Ishikawa (cell line): Measurements from ENCODE around the gene NFS1.

Source experiments
- CEBPB ChIP-seq: IDR thresholded peaks from 2 replicates; pipeline ENCODE4 v1.6.1; 2012
- CREB1 ChIP-seq: IDR thresholded peaks from 2 replicates; pipeline ENCODE4 v1.6.1; 2012; ENCODE audit warnings: low read depth
- EGR1 ChIP-seq: IDR thresholded peaks from 2 replicates; pipeline ENCODE4 v1.6.1; 2012
- RAD21 ChIP-seq: IDR thresholded peaks from 2 replicates; pipeline ENCODE4 v1.6.1; 2012; ENCODE audit warnings: low read depth
- REST ChIP-seq: IDR thresholded peaks from 2 replicates; pipeline ENCODE4 v1.6.1; 2012; ENCODE audit warnings: low read depth, mild to moderate bottlenecking
- TAF1 ChIP-seq: IDR thresholded peaks from 2 replicates; pipeline ENCODE4 v1.6.1; 2012; ENCODE audit warnings: low read depth, mild to moderate bottlenecking
- TEAD4 ChIP-seq: IDR thresholded peaks from 2 replicates; pipeline ENCODE4 v1.6.1; 2012
- YY1 ChIP-seq: IDR thresholded peaks from 2 replicates; pipeline ENCODE4 v1.6.1; 2012; ENCODE audit warnings: low read depth

GRCh38 chr20:35716330-35716729 lies 17.2 kb upstream of the NFS1 start:
- TF ChIP-seq CEBPB (no peak), TAF1 (no peak), RAD21 (no peak), TEAD4 (no peak), REST (no peak), YY1 (no peak), CREB1 (no peak), EGR1 (no peak)
